Measurements from ENCODE around the gene AFF3. TPM values are rescaled to one million over a fixed set of nuclear protein-coding genes. Genes with fewer than 3 reads are reported as not detected.

AFF3 gene
- polyA plus RNA-seq, 1 donor (not counting 4 experiments of a cell fraction or from before 2014, with no cell fraction given): not detected

DNA sequence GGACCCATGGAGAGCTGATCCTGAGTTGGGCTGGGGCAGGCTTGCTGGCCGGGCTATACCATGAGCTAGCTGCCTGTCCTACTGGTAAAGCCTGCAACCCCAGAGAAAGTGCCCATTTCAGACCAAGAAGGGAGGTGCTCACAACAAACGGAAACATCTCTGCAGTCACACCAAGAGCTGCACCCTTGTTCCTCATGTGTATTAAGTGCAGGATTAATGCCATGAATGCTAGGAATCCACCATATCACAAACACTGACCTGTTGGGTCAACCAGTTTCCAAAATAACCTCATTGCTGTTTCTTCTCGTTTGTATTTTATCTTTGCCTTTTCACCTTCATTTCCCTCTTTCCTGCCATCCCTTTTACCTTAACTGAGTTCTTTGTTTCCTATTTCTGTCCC, 69.9 kb downstream of the AFF3 start:
- no peak for DNase-seq (ENCODE audit: low read depth, low spot score)
- no peaks in the 10 kb centered on the region for H3K36me3 ChIP-seq (ENCODE audit: control insufficient read depth in 2 of 2, extremely low read depth in 1 of 2, insufficient read depth in 2 of 2, low read length in 2 of 2)
- no peak overlapping the region for H3K27ac ChIP-seq (ENCODE audit: control insufficient read depth, insufficient read depth, low read length)
- no peak overlapping the region for H3K4me2 ChIP-seq (ENCODE audit: control insufficient read depth, extremely low read depth, insufficient read depth, low read depth, low read length)
- TF ChIP-seq, protein P1, sequence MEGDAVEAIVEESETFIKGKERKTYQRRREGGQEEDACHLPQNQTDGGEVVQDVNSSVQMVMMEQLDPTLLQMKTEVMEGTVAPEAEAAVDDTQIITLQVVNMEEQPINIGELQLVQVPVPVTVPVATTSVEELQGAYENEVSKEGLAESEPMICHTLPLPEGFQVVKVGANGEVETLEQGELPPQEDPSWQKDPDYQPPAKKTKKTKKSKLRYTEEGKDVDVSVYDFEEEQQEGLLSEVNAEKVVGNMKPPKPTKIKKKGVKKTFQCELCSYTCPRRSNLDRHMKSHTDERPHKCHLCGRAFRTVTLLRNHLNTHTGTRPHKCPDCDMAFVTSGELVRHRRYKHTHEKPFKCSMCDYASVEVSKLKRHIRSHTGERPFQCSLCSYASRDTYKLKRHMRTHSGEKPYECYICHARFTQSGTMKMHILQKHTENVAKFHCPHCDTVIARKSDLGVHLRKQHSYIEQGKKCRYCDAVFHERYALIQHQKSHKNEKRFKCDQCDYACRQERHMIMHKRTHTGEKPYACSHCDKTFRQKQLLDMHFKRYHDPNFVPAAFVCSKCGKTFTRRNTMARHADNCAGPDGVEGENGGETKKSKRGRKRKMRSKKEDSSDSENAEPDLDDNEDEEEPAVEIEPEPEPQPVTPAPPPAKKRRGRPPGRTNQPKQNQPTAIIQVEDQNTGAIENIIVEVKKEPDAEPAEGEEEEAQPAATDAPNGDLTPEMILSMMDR (optimal IDR thresholded peaks at IDR 0.05 in 1 of 3, IDR thresholded peaks at IDR 0.05 in 1 of 3, conservative IDR thresholded peaks at IDR 0.05 in 1 of 3; ENCODE audit: extremely low read depth in 1 of 3, insufficient read depth in 2 of 3, low read length in 3 of 3): no peak
- TF ChIP-seq EZH2 (IDR thresholded peaks at IDR 0.05; ENCODE audit: low read length): no peak
- no peak overlapping the region for H2AFZ ChIP-seq (ENCODE audit: control insufficient read depth, low read length)
- FAIRE-seq: no peak
- H3K27me3 ChIP-seq (ENCODE audit: control insufficient read depth, extremely low read depth, insufficient read depth, low read length): no peaks in the 10 kb centered on the region
- H3K4me3 ChIP-seq (ENCODE audit: control insufficient read depth in 2 of 3, extremely low read depth in 1 of 3, insufficient read depth in 2 of 3, low read depth in 1 of 3, low read length in 3 of 3): no peak overlapping the region
- dilution Hi-C loops (cut with MboI; ENCODE audit: extremely low pct_ligation_motif_present, low sequenced_read_pairs): no loop called here
- H3K9ac ChIP-seq (ENCODE audit: control insufficient read depth, extremely low read depth, insufficient read depth, low read length): no peak overlapping the region
- no peaks in the 10 kb centered on the region for H3K9me1 ChIP-seq (ENCODE audit: control insufficient read depth, extremely low read depth, insufficient read depth, low read length)
- H3K9me3 ChIP-seq (ENCODE audit: control insufficient read depth, low read depth, low read length): no peaks in the 10 kb centered on the region
- H4K20me1 ChIP-seq (ENCODE audit: control insufficient read depth, extremely low read depth, insufficient read depth, low read length): no peaks in the 10 kb centered on the region
- no peaks in the 10 kb centered on the region for H3K4me1 ChIP-seq (ENCODE audit: control insufficient read depth, extremely low read depth, insufficient read depth, low read length)
- H3K79me2 ChIP-seq (ENCODE audit: control insufficient read depth, insufficient read depth, low read length): no peaks in the 10 kb centered on the region

DNA sequence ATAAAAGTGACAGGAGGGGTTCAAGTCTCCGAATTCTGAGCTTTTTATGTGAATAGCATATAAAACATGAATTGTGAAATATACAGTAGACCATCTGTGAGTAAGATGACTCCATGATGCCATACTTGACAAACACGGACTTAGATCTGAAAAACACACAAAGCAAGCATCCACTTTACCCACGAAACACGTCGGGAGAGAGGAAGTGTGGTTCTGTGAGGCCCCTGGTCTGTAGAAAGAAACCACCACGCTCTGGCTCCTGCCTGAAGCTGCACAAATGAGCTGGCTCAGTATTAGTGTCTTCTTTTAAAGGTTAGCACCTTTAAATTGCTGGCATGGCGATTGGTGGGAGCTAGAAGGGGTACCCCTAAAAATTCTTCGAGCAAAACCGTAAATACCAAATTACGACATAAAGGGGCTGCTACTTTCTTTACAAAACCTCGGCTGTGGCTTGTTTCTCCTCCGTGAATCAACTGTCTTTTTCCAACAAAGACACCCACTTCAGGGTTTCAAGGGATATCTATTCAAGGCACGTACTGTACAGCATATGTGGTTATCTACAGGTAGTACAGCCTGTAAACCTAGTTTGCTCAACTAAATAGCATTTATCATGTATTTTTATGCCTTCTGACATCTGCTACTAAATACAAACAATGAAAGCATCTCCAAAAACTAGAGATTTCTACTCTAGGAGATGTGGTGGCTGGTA, 70.9 kb downstream of the AFF3 start:
- H4K20me1 ChIP-seq (ENCODE audit: control insufficient read depth, extremely low read depth, insufficient read depth, low read length): no peaks in the 10 kb centered on the region
- H3K79me2 ChIP-seq (ENCODE audit: control insufficient read depth, insufficient read depth, low read length): no peaks in the 10 kb centered on the region
- dilution Hi-C loops (cut with MboI; ENCODE audit: extremely low pct_ligation_motif_present, low sequenced_read_pairs): no loop called here
- H3K36me3 ChIP-seq (ENCODE audit: control insufficient read depth in 2 of 2, extremely low read depth in 1 of 2, insufficient read depth in 2 of 2, low read length in 2 of 2): no peaks in the 10 kb centered on the region
- H3K27ac ChIP-seq (ENCODE audit: control insufficient read depth, insufficient read depth, low read length): no peak overlapping the region
- H3K9me3 ChIP-seq (ENCODE audit: control insufficient read depth, low read depth, low read length): no peaks in the 10 kb centered on the region
- no peak overlapping the region for H3K9ac ChIP-seq (ENCODE audit: control insufficient read depth, extremely low read depth, insufficient read depth, low read length)
- TF ChIP-seq EZH2 (IDR thresholded peaks at IDR 0.05; ENCODE audit: low read length): no peak
- TF ChIP-seq, protein P1 (optimal IDR thresholded peaks at IDR 0.05 in 1 of 3, IDR thresholded peaks at IDR 0.05 in 1 of 3, conservative IDR thresholded peaks at IDR 0.05 in 1 of 3; ENCODE audit: extremely low read depth in 1 of 3, insufficient read depth in 2 of 3, low read length in 3 of 3): no peak
- FAIRE-seq (no peak), DNase-seq (ENCODE audit: low read depth, low spot score) (no peak)
- no peak overlapping the region for H2AFZ ChIP-seq (ENCODE audit: control insufficient read depth, low read length)
- H3K9me1 ChIP-seq (ENCODE audit: control insufficient read depth, extremely low read depth, insufficient read depth, low read length): no peaks in the 10 kb centered on the region
- no peak overlapping the region for H3K4me2 ChIP-seq (ENCODE audit: control insufficient read depth, extremely low read depth, insufficient read depth, low read depth, low read length)
- H3K4me1 ChIP-seq (ENCODE audit: control insufficient read depth, extremely low read depth, insufficient read depth, low read length): no peaks in the 10 kb centered on the region
- H3K27me3 ChIP-seq (ENCODE audit: control insufficient read depth, extremely low read depth, insufficient read depth, low read length): no peaks in the 10 kb centered on the region
- no peak overlapping the region for H3K4me3 ChIP-seq (ENCODE audit: control insufficient read depth in 2 of 3, extremely low read depth in 1 of 3, insufficient read depth in 2 of 3, low read depth in 1 of 3, low read length in 3 of 3)

Data from keratinocyte (primary cell).